Keratinocyte (primary cell): Measurements from ENCODE around the gene DIPK1A.

Source experiments
- CTCF ChIP-seq, 3 experiments: IDR thresholded peaks in 1 of 3; conservative IDR thresholded peaks in 1 of 3; optimal IDR thresholded peaks in 1 of 3; 2 replicates in 2 of 3; 3 replicates in 1 of 3; pipeline versions ENCODE3 to v1.5.1; 2011; ENCODE audit warnings: low read length in 3 of 3, mild to moderate bottlenecking in 3 of 3, moderate library complexity in 2 of 3, control low read depth in 1 of 3, inconsistent platforms in 1 of 3; ENCODE audit not compliant: insufficient read depth in 2 of 3; ENCODE audit errors: extremely low read depth in 1 of 3
- EZH2 ChIP-seq: IDR thresholded peaks from one replicate; pipeline ENCODE4 v1.6.1; 2012; ENCODE audit warnings: inconsistent platforms, mild to moderate bottlenecking, low read length, moderate library complexity

DNA sequence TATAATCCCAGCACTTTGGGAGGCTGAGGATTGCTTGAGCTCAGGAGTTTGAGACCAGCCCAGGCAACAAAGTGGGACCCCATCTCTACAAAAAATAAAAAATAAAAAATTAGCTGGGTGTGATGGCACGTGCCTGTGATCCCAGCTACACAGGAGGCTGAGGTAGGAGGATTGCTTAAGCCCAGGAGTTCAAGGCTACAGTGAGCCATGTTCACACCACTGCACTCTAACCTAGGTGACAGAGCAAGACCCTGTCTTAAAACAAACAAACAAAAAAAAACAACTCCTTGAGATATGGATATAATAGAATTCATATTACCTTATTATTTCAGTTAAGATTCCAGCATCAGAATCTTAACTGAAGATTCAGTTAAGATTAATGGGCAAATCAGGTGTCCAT is 77.1 kb downstream of the DIPK1A start:
- no peak for TF ChIP-seq CTCF (optimal IDR thresholded peaks at IDR 0.05 in 1 of 3, IDR thresholded peaks at IDR 0.05 in 1 of 3, conservative IDR thresholded peaks at IDR 0.05 in 1 of 3; ENCODE audit: extremely low read depth in 1 of 3, insufficient read depth in 2 of 3, low read length in 3 of 3)
- TF ChIP-seq EZH2 = no peak
